K562 (cell line): ENCODE results near the gene SYPL2. TPM values are rescaled to one million over a fixed set of nuclear protein-coding genes. Genes with fewer than 3 reads are reported as not detected.

Experiments used
- DMBX1 ChIP-seq: fragments of 250-450 bp; sonication (Bioruptor Pico); IDR thresholded peaks from 2 replicates; pipeline ENCODE4 v1.8.0; 2022; ENCODE audit warnings: inconsistent platforms, mild to moderate bottlenecking, moderate library complexity, borderline replicate concordance
- ELF2 ChIP-seq: fragments of 250-450 bp; sonication (Bioruptor Pico); IDR thresholded peaks from 2 replicates; pipeline ENCODE4 v1.5.0; 2021; ENCODE audit warnings: mild to moderate bottlenecking
- MGA ChIP-seq: fragments of 450-650 bp; IDR thresholded peaks from 2 replicates; pipeline ENCODE4 v1.6.1; 2016; ENCODE audit warnings: mild to moderate bottlenecking, moderate library complexity
- PATZ1 ChIP-seq: fragments of 250-450 bp; sonication (Bioruptor Pico); IDR thresholded peaks from 2 replicates; pipeline ENCODE4 v1.5.0; 2020; ENCODE audit warnings: mild to moderate bottlenecking, borderline replicate concordance
- ZNF232 ChIP-seq: sonication (generic); formaldehyde crosslinking; IDR thresholded peaks from 2 replicates; pipeline ENCODE4 v1.8.0; 2022; ENCODE audit warnings: mild to moderate bottlenecking, missing genetic modification reagents
- ZNF740 ChIP-seq, 3 experiments: fragments of 200-800 bp in 1 of 3; sonication (Bioruptor generic) in 1 of 3; sonication (generic) in 1 of 3; formaldehyde crosslinking in 1 of 3; IDR thresholded peaks; 2 replicates each; pipeline versions ENCODE4 v1.6.1 to v1.8.0; 2016 to 2022; ENCODE audit warnings: mild to moderate bottlenecking in 2 of 3, missing compliant biosample characterization in 2 of 3, missing genetic modification characterization in 2 of 3, missing genetic modification reagents in 1 of 3
- polyA plus RNA-seq, 8 experiments: library from polyadenylated mRNA; depleted of rRNA in 4 of 8; stranded (reverse) in 5 of 8; unstranded in 3 of 8; fragments of >200 nt; fragmentation: Nextera tagmentation in 2 of 8; fragmentation: Illumina TruSeq in 1 of 8; extraction: Ambion mirVana in 2 of 8; extraction: Trizol in 1 of 8; gene quantifications; 2 replicates each; pipeline versions ENCODE4 v1.2.1 to v1.2.3, GENCODE V29; 2011 to 2014; ENCODE audit warnings: inconsistent platforms in 1 of 8, missing spikeins in 1 of 8
- total RNA-seq, 7 experiments: library from RNA; depleted of rRNA in 6 of 7; stranded (reverse); fragments of >200 nt in 6 of 7; fragmentation: Illumina TruSeq in 2 of 7; extraction: Trizol in 2 of 7; gene quantifications; 2 replicates each; pipeline versions ENCODE4 v1.2.1 to v1.2.3, GENCODE V29; 2011 to 2021; ENCODE audit warnings: low replicate concordance in 1 of 7

Gene SYPL2
- total and polyA plus RNA-seq, 9 of the 15 experiments (the other 6 are each of a cell fraction or from before 2014, with no cell fraction given): 0.03 to 0.20 (median 0.07) TPM; not detected in 2

- TF ChIP-seq ZNF740 (CRISPR knock-in tag; IDR thresholded peaks at IDR 0.05) (no peak), ZNF740 (tag; IDR thresholded peaks at IDR 0.05) (no peak), MGA (no peak; the same call in 1 of the 2 replicates), ELF2 (CRISPR knock-in tag) (no peak), ZNF232 (CRISPR knock-in tag) (0 out of 2 replicates have a peak, but pooled peaks have one; percentile 51), PATZ1 (CRISPR knock-in tag) (no peak), DMBX1 (no peak)
These were observed 18.2 kb downstream of the SYPL2 start (continued) for GRCh38 chr1:109484519-109484975.
